ENCODE results near the gene ANGPT4.

DNA sequence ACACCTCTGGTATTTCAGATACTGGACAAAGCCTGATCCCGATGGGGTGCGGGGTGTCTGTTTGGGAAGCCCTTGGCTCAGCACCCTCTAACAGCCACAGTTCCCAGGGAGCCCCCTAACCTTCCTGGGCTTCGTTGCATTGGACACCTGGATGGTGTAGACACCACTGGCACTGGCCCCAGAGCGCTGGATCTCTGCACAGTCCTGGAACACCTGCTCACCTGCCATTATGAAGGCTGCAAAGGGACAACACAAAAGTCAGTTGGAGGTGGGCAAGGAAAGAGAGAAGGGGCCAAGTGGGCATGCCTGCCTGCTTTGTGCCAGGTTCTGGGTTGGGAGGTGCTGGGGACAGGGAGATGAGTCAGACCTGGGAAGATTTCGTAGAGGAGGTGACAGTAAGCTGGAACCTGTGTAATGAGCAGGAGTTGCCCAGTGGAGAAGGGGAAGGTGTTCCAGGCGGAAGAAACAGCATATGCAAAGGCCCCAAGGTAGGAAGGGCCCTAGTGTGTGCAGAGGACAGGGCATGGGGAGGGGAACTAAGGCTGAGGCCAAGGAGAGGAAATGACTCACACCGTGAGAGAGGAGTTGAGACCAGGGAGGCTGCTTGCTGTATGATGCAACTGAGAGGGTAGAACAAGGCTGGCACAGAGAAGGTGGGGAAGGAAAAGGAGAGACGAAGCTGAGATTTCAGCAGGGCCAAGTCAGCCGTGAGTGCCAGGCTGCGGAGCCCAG, 34.9 kb downstream of the ANGPT4 start:
- TF ChIP-seq, protein P1, sequence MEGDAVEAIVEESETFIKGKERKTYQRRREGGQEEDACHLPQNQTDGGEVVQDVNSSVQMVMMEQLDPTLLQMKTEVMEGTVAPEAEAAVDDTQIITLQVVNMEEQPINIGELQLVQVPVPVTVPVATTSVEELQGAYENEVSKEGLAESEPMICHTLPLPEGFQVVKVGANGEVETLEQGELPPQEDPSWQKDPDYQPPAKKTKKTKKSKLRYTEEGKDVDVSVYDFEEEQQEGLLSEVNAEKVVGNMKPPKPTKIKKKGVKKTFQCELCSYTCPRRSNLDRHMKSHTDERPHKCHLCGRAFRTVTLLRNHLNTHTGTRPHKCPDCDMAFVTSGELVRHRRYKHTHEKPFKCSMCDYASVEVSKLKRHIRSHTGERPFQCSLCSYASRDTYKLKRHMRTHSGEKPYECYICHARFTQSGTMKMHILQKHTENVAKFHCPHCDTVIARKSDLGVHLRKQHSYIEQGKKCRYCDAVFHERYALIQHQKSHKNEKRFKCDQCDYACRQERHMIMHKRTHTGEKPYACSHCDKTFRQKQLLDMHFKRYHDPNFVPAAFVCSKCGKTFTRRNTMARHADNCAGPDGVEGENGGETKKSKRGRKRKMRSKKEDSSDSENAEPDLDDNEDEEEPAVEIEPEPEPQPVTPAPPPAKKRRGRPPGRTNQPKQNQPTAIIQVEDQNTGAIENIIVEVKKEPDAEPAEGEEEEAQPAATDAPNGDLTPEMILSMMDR (IDR thresholded peaks at IDR 0.05; ENCODE audit: insufficient read depth, low read length, poor library complexity, severe bottlenecking), result no peak
- TF ChIP-seq EZH2phosphoT487 (conservative IDR thresholded peaks at IDR 0.05; ENCODE audit: low read length), result no peak

Data from SU-DHL-6 (cell line).